H9 (cell line): ENCODE results near the gene MPZ. TPM values are rescaled to one million over a fixed set of nuclear protein-coding genes. Genes with fewer than 3 reads are reported as not detected.

Source experiments
- DNase-seq: peaks from one replicate; pipeline ENCODE4 v3.0.0-alpha.2; 2017
- H2AFZ ChIP-seq: one replicate; pipeline ENCODE4 v1.6.1; 2013; ENCODE audit warnings: mild to moderate bottlenecking, low read length, control low read depth, moderate library complexity
- H2AK5ac ChIP-seq: 2 replicates; pipeline ENCODE4 v1.6.1; 2013; ENCODE audit warnings: low read length, control low read depth, mixed read lengths; ENCODE audit not compliant: insufficient read length
- H2BK120ac ChIP-seq: one replicate; pipeline ENCODE4 v1.6.1; 2013; ENCODE audit warnings: low read depth, mild to moderate bottlenecking, low read length, control low read depth, inconsistent platforms; ENCODE audit not compliant: poor library complexity, severe bottlenecking
- H2BK12ac ChIP-seq: 2 replicates; pipeline ENCODE4 v1.6.1; 2013; ENCODE audit warnings: low read length, control low read depth, mixed read lengths, low read depth; ENCODE audit not compliant: insufficient read length
- H2BK15ac ChIP-seq: 2 replicates; pipeline ENCODE4 v1.6.1; 2013; ENCODE audit warnings: low read depth, low read length, control low read depth
- H2BK20ac ChIP-seq: one replicate; pipeline ENCODE4 v1.6.1; 2013; ENCODE audit warnings: low read depth, mild to moderate bottlenecking, low read length, control low read depth, inconsistent platforms; ENCODE audit not compliant: poor library complexity, severe bottlenecking
- H2BK5ac ChIP-seq: 2 replicates; pipeline ENCODE4 v1.6.1; 2013; ENCODE audit warnings: low read length, control low read depth, mixed read lengths; ENCODE audit not compliant: insufficient read length
- H3K14ac ChIP-seq: 2 replicates; pipeline ENCODE4 v1.6.1; 2013; ENCODE audit warnings: low read length, control low read depth; ENCODE audit not compliant: insufficient read depth
- H3K18ac ChIP-seq: 2 replicates; pipeline ENCODE4 v1.6.1; 2013; ENCODE audit warnings: low read depth, mild to moderate bottlenecking, mixed read lengths, low read length, control low read depth; ENCODE audit not compliant: insufficient read length
- H3K23ac ChIP-seq: 2 replicates; pipeline ENCODE4 v1.6.1; 2013; ENCODE audit warnings: low read length, control low read depth, mixed read lengths, low read depth; ENCODE audit not compliant: insufficient read length
- H3K23me2 ChIP-seq: 2 replicates; pipeline ENCODE4 v1.6.1; 2013; ENCODE audit warnings: low read depth, mild to moderate bottlenecking, mixed read lengths, low read length, control low read depth; ENCODE audit not compliant: insufficient read length, poor library complexity, severe bottlenecking
- H3K27ac ChIP-seq: 2 replicates; pipeline ENCODE4 v1.5.1; 2013; ENCODE audit warnings: low read length, control low read depth, mixed read lengths, low read depth; ENCODE audit not compliant: insufficient read length
- H3K27me3 ChIP-seq: 2 replicates; pipeline ENCODE4 v1.6.1; 2013; ENCODE audit warnings: low read length, control low read depth, inconsistent platforms; ENCODE audit not compliant: insufficient read depth
- H3K4ac ChIP-seq: 2 replicates; pipeline ENCODE4 v1.6.1; 2013; ENCODE audit warnings: low read depth, mild to moderate bottlenecking, control low read depth, inconsistent platforms, low read length, moderate library complexity
- H3K4me1 ChIP-seq: 2 replicates; pipeline ENCODE4 v1.6.1; 2013; ENCODE audit warnings: low read length, control low read depth, inconsistent platforms; ENCODE audit not compliant: insufficient read depth
- H3K4me2 ChIP-seq: 2 replicates; pipeline ENCODE4 v1.6.1; 2013; ENCODE audit warnings: low read length, control low read depth, mixed read lengths; ENCODE audit not compliant: insufficient read length, insufficient read depth
- H3K56ac ChIP-seq: 2 replicates; pipeline ENCODE4 v1.6.1; 2013; ENCODE audit warnings: low read depth, mild to moderate bottlenecking, mixed read lengths, low read length, control low read depth; ENCODE audit not compliant: insufficient read length
- H3K79me1 ChIP-seq: 2 replicates; pipeline ENCODE4 v1.6.1; 2013; ENCODE audit warnings: low read depth, mild to moderate bottlenecking, moderate library complexity, low read length, control low read depth, inconsistent platforms; ENCODE audit not compliant: insufficient read depth, poor library complexity, severe bottlenecking
- H3K79me2 ChIP-seq: 2 replicates; pipeline ENCODE4 v1.6.1; 2013; ENCODE audit warnings: low read length, control low read depth, inconsistent platforms; ENCODE audit not compliant: insufficient read depth
- H3K9ac ChIP-seq: 2 replicates; pipeline ENCODE4 v1.6.1; 2013; ENCODE audit warnings: low read length, control low read depth, mixed read lengths; ENCODE audit not compliant: insufficient read length; ENCODE audit errors: extremely low read depth
- H3K9me3 ChIP-seq: one replicate; pipeline ENCODE4 v1.6.1; 2013; ENCODE audit warnings: low read depth, low read length, inconsistent platforms; ENCODE audit not compliant: control insufficient read depth
- H3T11ph ChIP-seq: one replicate; pipeline ENCODE4 v1.6.1; 2013; ENCODE audit warnings: mild to moderate bottlenecking, low read length, control low read depth, inconsistent platforms
- H4K20me1 ChIP-seq: one replicate; pipeline ENCODE4 v1.6.1; 2013; ENCODE audit not compliant: control insufficient read depth, insufficient read length, insufficient read depth
- H4K5ac ChIP-seq: 2 replicates; pipeline ENCODE4 v1.6.1; 2013; ENCODE audit warnings: low read depth, mild to moderate bottlenecking, mixed read lengths, low read length, control low read depth; ENCODE audit not compliant: insufficient read length
- H4K8ac ChIP-seq: replicated peaks from 2 replicates; pipeline ENCODE4 v1.6.1; 2013; ENCODE audit warnings: low read length, control low read depth, mixed read lengths, low read depth; ENCODE audit not compliant: insufficient read length
- H4K91ac ChIP-seq: 2 replicates; pipeline ENCODE4 v1.6.1; 2013; ENCODE audit warnings: low read depth, mild to moderate bottlenecking, moderate library complexity, mixed read lengths, low read length, control low read depth; ENCODE audit not compliant: insufficient read length
- H3K27ac Mint-ChIP-seq, 3 experiments: 2 replicates in 2 of 3; 3 replicates in 1 of 3; pipeline ENCODE4 v1.8.0; 2020 to 2021; ENCODE audit warnings: mixed read lengths in 3 of 3, mild to moderate bottlenecking in 1 of 3, moderate library complexity in 1 of 3
- H3K27me3 Mint-ChIP-seq: 2 replicates; pipeline ENCODE4 v1.8.0; 2021; ENCODE audit warnings: low read depth, mild to moderate bottlenecking, moderate library complexity, mixed read lengths
- H3K36me3 Mint-ChIP-seq, 3 experiments: 2 replicates in 2 of 3; 3 replicates in 1 of 3; pipeline ENCODE4 v1.8.0; 2020 to 2021; ENCODE audit warnings: low read depth in 3 of 3, mixed read lengths in 3 of 3; ENCODE audit not compliant: insufficient read depth in 1 of 3
- H3K4me1 Mint-ChIP-seq, 2 experiments: 2 replicates each; pipeline ENCODE4 v1.8.0; 2020; ENCODE audit warnings: mixed read lengths in 2 of 2
- H3K4me3 Mint-ChIP-seq, 2 experiments: 2 replicates in 1 of 2; 3 replicates in 1 of 2; pipeline ENCODE4 v1.8.0; 2020 to 2021; ENCODE audit warnings: mild to moderate bottlenecking in 2 of 2, mixed read lengths in 2 of 2, moderate library complexity in 1 of 2
- H3K9me3 Mint-ChIP-seq, 2 experiments: 2 replicates in 1 of 2; 3 replicates in 1 of 2; pipeline ENCODE4 v1.8.0; 2020; ENCODE audit warnings: mild to moderate bottlenecking in 2 of 2, mixed read lengths in 2 of 2, moderate library complexity in 1 of 2
- CTCF ChIP-seq: fragments of 200-600 bp; sonication (generic); conservative IDR thresholded peaks from 3 replicates; pipeline ENCODE4 v1.8.0; 2021; ENCODE audit warnings: antibody characterized with exemption, mild to moderate bottlenecking
- WGBS: extraction: QIAGEN DNeasy Blood & Tissue Kit; methylation state at CpG from one replicate; pipeline ENCODE4 v1.1.7; 2013; ENCODE audit warnings: missing lambda C conversion rate, low lambda C conversion rate, mixed read lengths; ENCODE audit not compliant: insufficient read length; ENCODE audit errors: extremely low coverage; 5-methylcytosine and 5-hydroxymethylcytosine counted together
- total RNA-seq: library from RNA; stranded (reverse); gene quantifications from 2 replicates; pipeline ENCODE4 v1.2.1, GENCODE V29; 2021

The MPZ gene
- total RNA-seq, 1 experiment from 2014 or later = 2.7 TPM

- H3K4me1 Mint-ChIP-seq = peaks cover 30 to 41% of the 10 kb centered on the region in 2 experiments
- peak overlapping the region; percentile 98 to 99 for H3K4me3 Mint-ChIP-seq
Measured at GRCh38 chr1:161313554-161314200, 3.9 kb upstream of the MPZ start.

More at GRCh38 chr1:161313554-161314200, 3.9 kb upstream of the MPZ start:
- no peak overlapping the region; the same call in 1 of the 2 replicates for H3K4ac ChIP-seq
- no peak overlapping the region for H2BK15ac ChIP-seq
- no peaks in the 10 kb centered on the region for H3K9me3 ChIP-seq
- Mint-ChIP-seq H3K27me3 (peaks cover 1% of the 10 kb centered on the region; the same call in 1 of the 2 replicates), H3K27ac (peak overlapping the region; percentile 99), H3K36me3 (peaks cover 0 to 4% (median 0%) of the 10 kb centered on the region in 3 experiments; a peak in 2 of 7 replicates), H3K9me3 (no peaks in the 10 kb centered on the region)
- no peak overlapping the region for H3T11ph ChIP-seq
- peak overlapping the region; percentile 89 for H3K27ac ChIP-seq
- no peak overlapping the region for H2BK120ac ChIP-seq
- no CpG with 5 or more reads among the region's 28 CpGs for WGBS
- H4K20me1 ChIP-seq = no peaks in the 10 kb centered on the region
- peak overlapping the region; percentile 94; the same call in 1 of the 2 replicates for H3K14ac ChIP-seq
- no peak overlapping the region for H3K23ac ChIP-seq
- peak overlapping the region; percentile 66 for H2AK5ac ChIP-seq
- H4K8ac ChIP-seq = no peak overlapping the region
- H4K5ac ChIP-seq = peak overlapping the region; percentile 18
- H3K23me2 ChIP-seq = peaks cover 12% of the 10 kb centered on the region
- peak overlapping the region; percentile 85 for H3K18ac ChIP-seq
- H3K79me2 ChIP-seq = no peaks in the 10 kb centered on the region; the same call in 1 of the 2 replicates
- no peak for TF ChIP-seq CTCF
- H3K79me1 ChIP-seq = no peaks in the 10 kb centered on the region
- no peak for DNase-seq
- H2AFZ ChIP-seq = no peak overlapping the region
- H3K9ac ChIP-seq = peak overlapping the region; percentile 91
- no peak overlapping the region for H4K91ac ChIP-seq
- no peak overlapping the region for H3K56ac ChIP-seq
- peaks cover 3% of the 10 kb centered on the region; the same call in 1 of the 2 replicates for H3K4me1 ChIP-seq
- peak overlapping the region; percentile 78 for H3K4me2 ChIP-seq
- no peak overlapping the region for H2BK5ac ChIP-seq
- H3K27me3 ChIP-seq = no peaks in the 10 kb centered on the region
- H2BK12ac ChIP-seq = peak overlapping the region; percentile 88
- H2BK20ac ChIP-seq = no peak overlapping the region
